Erythroblast (primary cell): ENCODE measurements around the gene GREM2.

ENCODE experiments used
- DNase-seq, 2 experiments: peaks; one replicate each; lab custom pipeline; 2025; lab: John Stamatoyannopoulos, UW
- GATA1 ChIP-seq: IDR thresholded peaks from 2 replicates; pipeline ENCODE4 v1.6.1; 2011; ENCODE audit warnings: low read depth, mild to moderate bottlenecking, control low read depth, low read length, moderate library complexity
- POLR2A ChIP-seq: IDR thresholded peaks from 2 replicates; pipeline ENCODE4 v1.6.1; 2011; ENCODE audit warnings: mild to moderate bottlenecking, low read length

Gene GREM2

GRCh38 chr1:240598216-240599001 is 13.5 kb downstream of the GREM2 start:
- DNase-seq: no peak
- no peak for TF ChIP-seq GATA1
- TF ChIP-seq POLR2A: no peak

DNA sequence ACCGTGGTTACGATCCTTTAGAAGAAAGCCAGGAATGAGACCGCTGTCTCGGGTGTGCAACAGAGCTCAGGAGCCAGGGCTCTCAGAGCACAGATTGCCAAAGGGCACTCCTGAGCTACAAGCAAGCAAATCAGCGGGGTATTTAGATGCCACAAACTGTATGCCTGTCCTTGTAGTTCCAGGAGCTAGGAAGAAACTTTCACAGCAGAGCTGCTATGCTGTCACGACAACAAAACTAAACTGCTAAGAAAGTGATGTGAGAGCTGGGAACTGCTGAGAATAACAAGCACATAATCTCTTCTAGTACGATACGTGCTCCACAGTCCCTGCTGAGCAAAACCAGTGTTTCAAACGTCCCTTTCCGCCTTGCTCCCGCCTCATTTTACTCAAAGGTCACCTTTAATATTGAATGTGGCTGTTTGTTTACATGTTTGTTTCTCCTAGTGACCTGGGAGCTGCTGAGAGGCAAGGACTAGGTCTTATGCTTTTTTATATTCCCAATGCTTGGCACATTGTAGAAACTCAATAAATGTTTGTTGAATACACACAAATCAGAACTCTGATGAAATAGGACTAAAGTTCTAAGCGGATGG is 14.7 kb downstream of the GREM2 start:
- no peak for DNase-seq
- TF ChIP-seq GATA1 (no peak), POLR2A (no peak)

DNA sequence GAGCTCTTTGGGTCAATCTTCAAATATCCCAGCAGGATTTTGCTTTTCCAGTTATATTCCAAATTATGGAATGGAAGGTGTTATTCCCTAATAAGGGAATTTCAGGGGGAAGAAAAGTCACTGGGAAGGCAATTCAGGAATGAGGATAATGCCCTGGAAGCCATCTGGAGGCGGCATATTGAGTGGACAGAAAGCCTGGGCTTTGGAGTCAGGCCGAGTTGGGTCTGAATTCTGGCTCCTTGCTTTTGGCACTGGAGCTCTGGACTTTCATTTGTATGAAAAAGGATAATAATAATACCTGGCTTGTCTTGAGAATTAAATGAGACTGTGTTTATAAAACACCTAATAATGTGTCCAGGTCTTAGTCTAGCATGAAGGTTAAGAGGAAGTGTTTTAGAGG is 16.5 kb downstream of the GREM2 start:
- no peak for TF ChIP-seq POLR2A
- no peak for TF ChIP-seq GATA1
- DNase-seq: no peak

DNA sequence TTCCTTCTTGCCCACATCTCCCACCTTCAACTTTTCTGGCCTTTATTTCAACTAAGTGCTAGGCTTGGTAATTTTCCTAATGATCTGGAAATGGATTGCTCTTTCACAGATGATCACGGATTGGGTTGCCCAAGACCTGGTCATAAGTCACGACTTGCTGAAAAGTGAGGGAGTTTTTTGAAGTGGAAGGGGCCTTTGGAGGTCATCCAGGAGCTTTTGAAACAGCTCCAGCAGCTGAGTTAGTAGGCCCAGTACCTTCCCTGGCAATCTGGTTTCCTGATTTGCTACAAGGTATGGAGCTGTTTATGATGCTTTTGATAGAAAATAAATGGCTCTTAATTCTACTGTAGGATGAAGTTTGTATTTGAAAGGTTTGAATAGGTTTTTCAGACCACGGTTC is 20.4 kb downstream of the GREM2 start:
- TF ChIP-seq POLR2A: no peak
- TF ChIP-seq GATA1: no peak
- DNase-seq: no peak

GRCh38 chr1:240591078-240591477 is 20.9 kb downstream of the GREM2 start:
- TF ChIP-seq POLR2A: no peak
- TF ChIP-seq GATA1: no peak
- DNase-seq: no peak

GRCh38 chr1:240589585-240590110 is 22.3 kb downstream of the GREM2 start:
- TF ChIP-seq POLR2A (no peak), GATA1 (no peak)
- no peak for DNase-seq

DNA sequence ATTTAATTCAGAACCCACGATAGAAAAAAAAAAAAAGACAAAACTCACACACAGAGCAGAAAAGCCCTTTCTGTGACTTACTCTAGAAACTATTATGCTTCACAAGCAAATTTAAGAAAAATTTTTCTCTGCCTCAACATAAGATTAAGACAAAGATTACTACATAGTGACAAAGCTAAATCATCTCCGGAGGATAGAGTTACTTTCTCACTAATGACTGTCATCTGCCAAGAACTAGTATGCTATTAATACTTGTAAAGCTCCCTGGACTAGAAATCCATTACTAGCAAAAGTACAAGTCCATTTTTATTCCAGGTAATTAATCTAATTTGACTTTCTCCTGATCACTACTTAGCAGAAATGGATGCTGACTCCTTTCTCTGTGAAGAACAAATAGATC is 25.9 kb downstream of the GREM2 start:
- no peak for DNase-seq
- TF ChIP-seq POLR2A (no peak), GATA1 (no peak)

GRCh38 chr1:240582953-240583352 is 29.0 kb downstream of the GREM2 start:
- DNase-seq: no peak
- no peak for TF ChIP-seq POLR2A
- TF ChIP-seq GATA1: no peak

DNA sequence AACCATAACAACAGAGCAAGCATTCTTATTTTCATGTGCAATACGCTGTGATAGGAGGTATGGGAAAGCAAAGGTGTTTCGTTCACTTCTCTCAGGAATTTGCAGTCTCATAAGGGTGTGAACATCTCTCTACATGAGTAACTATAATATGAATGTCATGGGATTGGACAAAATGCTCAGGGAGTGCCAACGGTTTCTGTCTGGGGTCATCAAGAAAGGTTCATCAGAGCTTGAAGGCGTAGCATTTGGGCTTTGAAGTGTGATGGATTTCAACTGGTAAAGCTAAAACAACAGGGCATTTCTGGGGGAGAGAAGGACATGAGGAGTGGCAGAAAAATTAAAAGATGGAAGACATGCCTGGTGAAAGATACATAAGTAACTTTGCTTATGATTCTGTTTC is 32.4 kb downstream of the GREM2 start:
- no peak for TF ChIP-seq POLR2A
- TF ChIP-seq GATA1: no peak
- DNase-seq: no peak

DNA sequence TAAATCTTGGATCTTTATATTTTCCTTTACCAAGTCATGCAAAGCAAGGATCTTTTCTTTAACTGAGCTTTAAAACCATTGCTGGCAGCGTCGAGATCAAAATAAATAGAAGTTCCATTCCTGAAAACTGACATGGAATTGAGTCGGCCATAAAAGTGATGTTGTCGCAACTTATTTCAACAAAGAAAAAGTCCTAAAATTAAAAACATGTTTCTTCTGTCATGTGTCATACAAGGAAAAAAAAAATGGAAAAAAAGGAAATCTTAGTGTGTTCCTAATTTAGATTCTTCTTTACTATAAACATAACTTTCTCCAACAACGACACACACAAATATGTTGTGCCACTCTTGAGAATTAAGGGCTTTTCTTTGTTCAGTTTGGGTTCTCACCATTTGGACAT is 34.9 kb downstream of the GREM2 start:
- TF ChIP-seq POLR2A: no peak
- no peak for TF ChIP-seq GATA1
- DNase-seq: no peak

GRCh38 chr1:240575981-240576662 is 35.8 kb downstream of the GREM2 start:
- no peak for DNase-seq
- TF ChIP-seq GATA1 (no peak), POLR2A (no peak)

DNA sequence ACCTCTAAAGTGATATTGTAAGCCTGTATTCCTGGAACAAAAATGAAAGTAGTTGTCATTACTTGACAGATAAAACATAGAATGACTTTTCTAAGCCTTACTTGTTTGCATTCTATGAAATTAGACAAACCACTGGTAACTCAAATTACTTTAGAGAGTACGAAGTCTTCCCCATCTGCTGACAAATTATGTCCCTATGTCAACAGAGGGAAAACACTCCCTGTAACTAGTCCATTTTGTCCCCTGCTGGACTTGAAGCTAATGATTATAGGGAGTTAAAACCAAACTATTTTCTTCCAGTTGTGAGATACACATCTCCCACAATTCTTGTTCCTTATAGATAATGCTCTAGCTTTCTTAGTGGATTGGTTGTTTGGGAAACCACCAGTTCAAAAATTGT is 39.6 kb downstream of the GREM2 start:
- DNase-seq: no peak
- TF ChIP-seq POLR2A (no peak), GATA1 (no peak)

DNA sequence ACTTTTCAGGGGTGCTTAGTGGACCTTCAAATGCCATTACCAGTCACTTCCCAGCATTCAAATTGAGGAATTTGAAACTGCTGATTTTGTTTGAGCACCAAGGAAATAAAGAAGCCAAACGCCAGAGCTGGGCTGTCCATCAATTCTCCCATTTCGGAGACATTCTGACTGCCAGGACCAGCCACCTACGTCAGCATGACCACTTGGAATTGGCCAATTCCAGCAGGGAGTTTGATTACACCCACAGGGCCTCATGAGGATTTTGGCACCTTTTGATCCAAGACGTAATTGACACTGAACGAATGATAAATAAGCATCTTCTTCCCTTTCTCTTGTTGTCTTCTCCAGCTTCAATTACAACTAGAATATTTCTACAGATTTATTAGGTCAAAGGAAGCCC is 40.2 kb downstream of the GREM2 start:
- TF ChIP-seq POLR2A (no peak), GATA1 (no peak)
- no peak for DNase-seq

DNA sequence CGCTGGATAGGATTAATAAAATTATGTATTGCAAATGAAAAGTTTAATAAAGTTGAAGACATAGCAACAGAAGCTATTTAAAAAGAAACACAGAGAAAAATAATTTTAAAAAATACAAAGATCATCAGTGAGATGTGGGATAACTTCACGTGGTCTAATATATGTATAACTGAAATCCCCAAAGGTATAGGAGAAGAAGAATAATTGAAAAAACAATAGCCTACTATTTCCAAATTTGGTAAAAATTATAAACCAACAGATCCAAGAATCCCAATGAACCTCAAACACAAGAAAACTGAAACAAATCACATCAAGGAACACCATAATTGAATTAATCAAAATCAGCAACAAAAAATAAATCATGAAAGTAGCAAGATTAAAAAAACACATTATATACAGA is 44.9 kb downstream of the GREM2 start:
- TF ChIP-seq GATA1 (no peak), POLR2A (no peak)

More for the DNA sequence above, 44.9 kb downstream of the GREM2 start:
- no peak for DNase-seq
